Astrocyte (in vitro differentiated cells and primary cell): ENCODE data around the gene POLD2.

Experiments
- EZH2 ChIP-seq: IDR thresholded peaks from 2 replicates; pipeline ENCODE4 v1.6.1; 2012; ENCODE audit warnings: mild to moderate bottlenecking, low read length, inconsistent platforms; ENCODE audit not compliant: insufficient read depth
- TF ChIP-seq, protein P1 (sequence below): IDR thresholded peaks from 2 replicates; pipeline ENCODE4 v1.5.1; 2011; ENCODE audit warnings: low read depth, mild to moderate bottlenecking, inconsistent platforms, low read length, moderate library complexity; ENCODE audit not compliant: insufficient read depth

DNA sequence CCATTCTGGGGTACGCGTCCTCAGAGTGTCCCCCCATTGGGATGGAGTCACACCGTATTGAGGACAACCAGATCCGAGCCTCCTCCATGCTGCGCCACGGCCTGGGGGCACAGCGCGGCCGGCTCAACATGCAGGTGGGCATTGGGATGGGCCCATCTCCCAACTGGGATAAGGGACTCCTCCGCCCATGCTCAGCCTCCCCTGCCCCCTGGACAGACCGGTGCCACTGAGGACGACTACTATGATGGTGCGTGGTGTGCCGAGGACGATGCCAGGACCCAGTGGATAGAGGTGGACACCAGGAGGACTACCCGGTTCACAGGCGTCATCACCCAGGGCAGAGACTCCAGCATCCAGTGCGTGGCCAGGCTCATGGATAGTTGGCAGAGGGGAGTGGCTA lies 13.4 kb downstream of the POLD2 start:
- TF ChIP-seq, protein P1, sequence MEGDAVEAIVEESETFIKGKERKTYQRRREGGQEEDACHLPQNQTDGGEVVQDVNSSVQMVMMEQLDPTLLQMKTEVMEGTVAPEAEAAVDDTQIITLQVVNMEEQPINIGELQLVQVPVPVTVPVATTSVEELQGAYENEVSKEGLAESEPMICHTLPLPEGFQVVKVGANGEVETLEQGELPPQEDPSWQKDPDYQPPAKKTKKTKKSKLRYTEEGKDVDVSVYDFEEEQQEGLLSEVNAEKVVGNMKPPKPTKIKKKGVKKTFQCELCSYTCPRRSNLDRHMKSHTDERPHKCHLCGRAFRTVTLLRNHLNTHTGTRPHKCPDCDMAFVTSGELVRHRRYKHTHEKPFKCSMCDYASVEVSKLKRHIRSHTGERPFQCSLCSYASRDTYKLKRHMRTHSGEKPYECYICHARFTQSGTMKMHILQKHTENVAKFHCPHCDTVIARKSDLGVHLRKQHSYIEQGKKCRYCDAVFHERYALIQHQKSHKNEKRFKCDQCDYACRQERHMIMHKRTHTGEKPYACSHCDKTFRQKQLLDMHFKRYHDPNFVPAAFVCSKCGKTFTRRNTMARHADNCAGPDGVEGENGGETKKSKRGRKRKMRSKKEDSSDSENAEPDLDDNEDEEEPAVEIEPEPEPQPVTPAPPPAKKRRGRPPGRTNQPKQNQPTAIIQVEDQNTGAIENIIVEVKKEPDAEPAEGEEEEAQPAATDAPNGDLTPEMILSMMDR = no peak
- no peak for TF ChIP-seq EZH2
